CMK (cell line): Measurements from ENCODE around the gene PRDX3.

ENCODE experiments used
- DNase-seq: peaks from one replicate; pipeline ENCODE4 v3.0.0-alpha.2; 2010; ENCODE audit warnings: low read depth

The PRDX3 gene

GRCh38 chr10:119178372-119179119 is at the start of gene PRDX3:
Gene PRDX3, minus strand, starts transcription at chr10:119178812. Its CDS starts 22 bp downstream, at chr10:119178790.
- peak; percentile 71 for DNase-seq

DNA sequence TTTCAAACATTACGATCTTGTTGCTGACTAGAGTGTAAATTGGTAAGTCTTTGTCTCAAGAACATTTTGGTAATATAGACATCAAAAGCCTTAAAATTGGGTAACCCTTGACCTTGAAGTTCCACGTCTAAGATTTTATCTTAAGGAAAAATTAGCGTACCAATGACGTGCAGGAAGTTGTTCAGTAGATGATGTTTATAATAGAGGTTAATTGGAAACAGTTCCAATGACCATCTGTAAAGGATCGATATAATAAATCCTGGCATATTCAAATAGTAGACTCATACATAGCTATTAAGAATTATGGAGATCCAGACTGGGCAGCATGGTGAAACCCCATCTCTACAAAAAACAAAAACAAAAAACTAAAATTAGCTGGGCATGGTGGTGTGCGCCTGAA is 49.2 kb upstream of the PRDX3 start:
- DNase-seq = no peak

GRCh38 chr10:119225083-119225658 is 46.6 kb upstream of the PRDX3 start:
- no peak for DNase-seq

GRCh38 chr10:119222966-119223386 is 44.4 kb upstream of the PRDX3 start:
- no peak for DNase-seq

DNA sequence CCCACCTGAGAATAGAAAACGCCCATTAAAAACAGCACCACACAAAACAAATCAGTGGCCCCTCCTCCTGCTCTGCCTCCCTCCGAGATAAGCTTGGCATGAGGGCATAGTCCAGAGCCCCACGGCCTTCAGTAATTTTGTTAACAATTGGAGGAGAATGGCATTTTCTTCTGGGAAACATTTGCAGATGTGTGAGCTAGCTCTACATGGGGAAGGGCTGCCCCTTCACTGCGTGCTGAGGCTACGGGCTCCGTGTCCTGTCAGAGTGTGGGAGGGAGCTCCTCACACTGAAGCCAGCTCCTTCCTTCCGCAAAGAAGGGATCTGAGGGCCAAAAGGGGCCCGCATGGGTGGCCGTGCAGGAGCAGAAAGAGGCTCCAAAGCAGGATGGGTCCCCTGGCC is 43.9 kb upstream of the PRDX3 start:
- DNase-seq = no peak

- no peak for DNase-seq
These were observed 43.1 kb upstream of the PRDX3 start for GRCh38 chr10:119221666-119222065.

- DNase-seq = no peak
These were observed 42.6 kb upstream of the PRDX3 start for GRCh38 chr10:119221201-119221600.

GRCh38 chr10:119219871-119220270 is 41.3 kb upstream of the PRDX3 start:
- no peak for DNase-seq

DNA sequence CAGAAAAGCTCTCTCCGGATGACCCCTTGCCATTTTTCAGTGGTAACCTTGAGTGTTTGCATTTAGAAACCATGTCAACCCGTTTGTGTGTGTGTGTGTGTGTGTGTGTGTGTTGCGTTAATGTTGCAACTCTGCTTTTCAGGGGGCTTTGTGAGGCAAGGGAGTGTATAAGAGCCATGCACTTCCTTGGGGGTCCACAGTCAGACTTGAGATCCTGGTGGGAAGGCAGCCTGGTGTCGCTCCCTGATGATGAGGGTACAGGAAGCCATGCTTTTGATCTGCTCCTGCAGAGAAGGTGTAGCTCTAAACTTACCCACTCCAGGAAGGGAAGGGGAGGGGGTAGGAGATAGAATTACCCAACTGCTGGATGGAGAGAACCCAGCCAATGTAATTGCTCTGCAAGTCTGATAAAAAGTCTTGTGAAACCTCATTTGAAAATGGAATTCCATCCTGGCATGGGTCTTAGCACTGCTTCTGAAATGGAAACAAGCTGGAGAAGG is 39.4 kb upstream of the PRDX3 start:
- DNase-seq = no peak

DNA sequence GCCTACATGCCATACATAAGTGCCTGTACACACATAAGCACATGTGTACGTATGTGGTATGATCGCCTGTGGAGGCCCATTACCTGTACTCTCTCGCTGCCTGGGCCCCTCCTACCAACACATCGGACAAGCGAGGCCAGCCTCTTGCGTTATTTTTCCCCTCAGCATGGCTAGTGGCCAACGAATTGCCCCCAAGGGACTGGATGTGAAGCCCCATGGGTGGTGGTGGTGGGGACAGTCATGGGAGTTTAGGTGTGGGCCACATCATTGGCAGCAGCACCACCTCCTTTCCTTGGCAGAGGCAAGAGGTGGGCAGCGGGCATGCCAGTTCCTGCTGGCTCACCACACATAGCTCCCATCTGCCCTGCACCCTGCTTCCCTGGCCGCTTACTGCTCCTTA is 38.8 kb upstream of the PRDX3 start:
- no peak for DNase-seq

GRCh38 chr10:119216127-119216526 is 37.5 kb upstream of the PRDX3 start:
- no peak for DNase-seq

DNA sequence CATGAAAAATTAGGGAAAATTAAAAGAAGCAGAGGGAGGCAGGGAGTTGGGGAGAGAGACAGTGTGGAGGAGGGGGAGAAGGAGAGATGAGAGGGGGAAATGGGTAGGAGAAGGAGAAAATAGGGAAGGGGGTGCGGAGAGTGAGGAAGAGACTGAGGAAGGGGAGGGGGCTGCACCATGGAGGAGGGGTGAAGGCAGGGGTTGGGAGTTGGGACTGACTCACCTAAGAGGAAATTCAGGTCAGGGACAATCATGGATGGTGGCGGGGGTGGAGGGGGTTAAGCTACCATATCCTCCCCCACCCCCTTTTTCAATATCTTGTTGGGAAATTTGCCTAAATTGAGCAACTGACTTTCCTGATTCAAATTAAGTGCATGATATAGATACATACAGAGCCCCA is 36.8 kb upstream of the PRDX3 start:
- no peak for DNase-seq

DNA sequence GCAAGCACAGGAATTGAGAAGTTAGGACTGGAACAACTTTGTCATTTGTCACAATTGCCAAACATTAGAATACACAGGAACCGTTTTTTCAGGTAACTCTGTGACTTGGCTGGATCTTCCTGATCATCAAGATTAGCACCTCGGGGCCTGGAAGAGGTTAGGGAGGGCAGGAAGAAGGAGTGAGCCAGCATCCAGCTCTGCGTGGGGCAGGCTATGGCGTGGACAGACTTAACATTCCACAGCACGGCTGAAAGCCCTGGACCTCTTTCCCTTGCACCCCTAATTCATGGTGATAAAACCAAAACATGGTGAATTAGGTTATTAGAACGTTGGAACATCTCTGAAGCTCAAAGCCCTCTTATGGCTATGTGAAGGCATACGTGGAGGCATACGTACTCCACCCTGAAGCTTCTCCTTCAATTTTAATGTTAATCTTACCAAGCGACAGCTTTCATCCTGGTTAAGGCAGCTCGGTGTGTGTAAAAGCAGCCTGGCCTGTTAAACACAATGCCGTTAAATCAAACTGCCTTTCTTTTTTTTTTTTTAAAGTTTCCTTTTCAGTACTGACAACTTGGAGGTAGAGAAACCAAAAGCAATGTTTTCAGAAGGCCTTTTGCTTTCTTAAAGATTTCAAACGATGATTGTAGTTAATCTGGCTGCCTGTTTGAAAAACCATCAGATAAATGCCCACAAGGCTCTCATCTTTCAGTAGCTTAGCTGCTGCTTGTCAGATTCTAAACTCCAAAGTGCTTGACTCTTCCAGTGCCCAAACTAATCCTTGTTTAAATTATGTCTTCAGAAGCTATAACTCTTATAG is 33.2 kb upstream of the PRDX3 start:
- DNase-seq = no peak

DNA sequence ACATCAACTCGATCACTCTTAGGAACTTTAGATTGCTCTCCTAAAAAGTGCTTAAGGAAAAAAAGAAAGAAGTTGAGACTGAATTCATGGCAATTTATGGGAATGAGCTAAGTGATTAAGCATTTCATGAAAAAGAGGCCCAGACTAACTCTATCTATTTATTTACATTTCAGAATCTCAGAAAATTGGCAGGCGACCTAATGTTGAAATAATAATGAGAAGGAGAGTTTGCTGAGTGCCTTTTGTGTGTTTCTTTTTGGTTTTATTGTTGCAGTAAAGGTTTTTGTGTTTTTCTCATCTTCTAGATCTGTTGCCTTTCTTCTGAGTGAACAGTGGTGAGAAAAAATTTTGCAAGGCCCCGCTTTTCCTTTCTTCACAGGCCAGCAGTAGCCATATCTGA is 32.6 kb upstream of the PRDX3 start:
- no peak for DNase-seq

DNA sequence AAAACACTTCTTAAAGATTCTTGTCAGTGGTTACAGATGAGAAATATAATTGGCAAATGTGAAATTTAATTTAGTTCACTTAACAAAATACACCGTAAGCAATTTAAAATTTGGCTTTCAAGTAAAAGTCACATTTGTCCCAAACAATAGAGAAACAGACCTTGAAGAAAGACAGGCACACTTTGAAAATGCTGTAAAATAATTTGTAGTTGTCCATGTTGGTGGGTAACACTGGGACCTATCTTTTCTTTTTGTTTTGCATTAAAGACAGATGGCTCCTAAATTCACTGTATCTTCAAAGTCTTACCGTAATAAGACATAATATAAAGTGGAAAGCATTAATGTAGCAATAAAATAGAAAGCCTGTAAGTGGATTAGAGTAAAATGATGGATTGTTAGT is 32.0 kb upstream of the PRDX3 start:
- DNase-seq = no peak

- DNase-seq = no peak
These were observed 31.2 kb upstream of the PRDX3 start for GRCh38 chr10:119209736-119210355.

DNA sequence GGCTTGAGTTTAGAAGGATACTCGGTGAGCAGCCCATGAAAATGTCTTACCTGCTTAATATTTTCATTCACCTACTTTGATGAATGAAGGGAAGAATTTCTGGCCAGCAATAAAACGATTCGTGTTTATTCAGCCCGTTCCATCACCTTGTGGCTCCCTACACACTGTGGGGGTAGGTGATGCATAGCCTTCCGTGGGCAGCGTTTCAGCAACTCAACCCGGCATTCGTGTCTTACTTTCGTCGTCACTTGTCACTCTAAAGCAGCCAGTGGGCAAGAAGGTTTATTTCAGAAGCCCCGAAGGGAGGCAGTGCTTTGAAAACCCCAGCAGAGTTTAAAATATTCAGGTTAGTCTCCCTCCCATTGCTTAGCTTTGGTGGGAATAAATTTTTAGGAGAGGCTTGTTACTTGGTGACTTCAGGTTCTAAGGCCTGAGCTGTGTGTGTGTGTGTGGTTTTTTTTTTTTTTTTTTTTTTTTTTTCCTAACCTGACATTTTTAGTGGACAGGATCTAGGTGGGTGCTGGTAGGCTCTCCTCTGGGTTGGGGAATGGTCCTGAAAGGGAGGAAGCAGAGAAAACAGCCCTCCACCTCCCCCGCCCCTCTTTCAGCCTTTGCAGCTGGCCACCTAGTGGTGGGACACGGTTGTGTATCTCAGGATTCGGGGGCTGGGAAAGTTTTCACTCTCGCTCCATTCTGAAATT is 30.6 kb upstream of the PRDX3 start:
- no peak for DNase-seq

GRCh38 chr10:119208553-119208940 is 29.9 kb upstream of the PRDX3 start:
- DNase-seq = no peak

GRCh38 chr10:119207713-119208552 is 29.3 kb upstream of the PRDX3 start:
- DNase-seq = no peak

DNA sequence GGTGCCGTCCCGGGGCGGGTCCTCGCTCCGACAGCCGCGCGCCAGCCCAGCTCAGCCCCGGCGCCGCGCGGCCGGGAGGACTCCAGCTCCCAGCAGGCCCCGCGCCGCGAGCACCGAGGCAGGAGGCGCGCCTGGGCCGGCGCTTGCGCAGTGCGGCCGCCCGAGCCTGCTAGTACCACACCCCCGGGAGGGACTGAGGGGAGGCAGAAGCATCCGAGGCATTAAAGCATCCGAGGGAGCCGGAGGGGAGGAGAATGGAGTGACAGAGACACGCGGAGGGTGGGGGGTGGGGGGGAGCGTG is 28.7 kb upstream of the PRDX3 start, which contains the start of gene GRK5:
Gene GRK5 (plus strand): TSS at position 206 of the 301 bp plus-strand sequence. CDS start 347 bp downstream, outside the sequence.
- DNase-seq = peak; percentile 71
